Esophagus squamous epithelium (tissue), 5 donors: Measurements from ENCODE around the gene ITPR3. TPM values are rescaled to one million over a fixed set of nuclear protein-coding genes. Genes with fewer than 3 reads are reported as not detected.

Experiments used
- DNase-seq: peaks from one replicate; lab custom pipeline; 2025; lab: John Stamatoyannopoulos, UW
- H3K27ac ChIP-seq, 4 donors: fragments of 200-600 bp; sonication (generic); one replicate each; pipeline ENCODE4 v1.5.1; 2016 to 2019; ENCODE audit warnings: mild to moderate bottlenecking in 1 of 4
- H3K27me3 ChIP-seq, 4 donors: fragments of 200-600 bp; sonication (generic); 1 replicate in 3 of 4; 2 replicates in 1 of 4; pipeline versions ENCODE4 v1.5.1 to v1.6.0; 2017 to 2021; ENCODE audit warnings: antibody characterized with exemption in 1 of 4
- H3K36me3 ChIP-seq, 3 donors: fragments of 200-600 bp; sonication (generic); one replicate each; pipeline ENCODE4 v1.5.1; 2016 to 2019
- H3K4me1 ChIP-seq, 3 donors: fragments of 200-600 bp; sonication (generic); one replicate each; pipeline ENCODE4 v1.5.1; 2017 to 2019
- H3K4me3 ChIP-seq, 4 donors: fragments of 200-600 bp; sonication (generic); 1 replicate in 3 of 4; 2 replicates in 1 of 4; pipeline ENCODE4 v1.5.1; 2016 to 2019; ENCODE audit warnings: mild to moderate bottlenecking in 2 of 4, moderate library complexity in 1 of 4
- H3K9me3 ChIP-seq, 3 donors: fragments of 200-600 bp; sonication (generic); one replicate each; pipeline ENCODE4 v1.5.1; 2016 to 2019
- POLR2A ChIP-seq, 4 donors: fragments of 450-650 bp; IDR thresholded peaks; one replicate each; pipeline ENCODE4 v1.6.1; 2017; ENCODE audit warnings: antibody characterized with exemption in 4 of 4, mild to moderate bottlenecking in 4 of 4, moderate library complexity in 3 of 4
- WGBS, 2 donors: methylation state at CpG; one replicate each; pipeline ENCODE4 v1.1.5; 2018; 5-methylcytosine and 5-hydroxymethylcytosine counted together
- intact Hi-C: fragments of 100-400 bp; cut with DNase I; formaldehyde crosslinking; loops from one replicate; pipeline ENCODE4 v1.15.0; 2022
- total RNA-seq, 4 donors: library from RNA; depleted of rRNA; stranded (reverse); fragments of >200 nt; gene quantifications; one replicate each; pipeline ENCODE4 v1.1.0, GENCODE V29; 2016
- TF ChIP-seq, protein P1 (sequence below), 6 experiments: fragments of 450-650 bp in 4 of 6; fragments of 200-600 bp in 2 of 6; sonication (generic) in 2 of 6; IDR thresholded peaks; one replicate each; pipeline ENCODE4 v1.5.1; 2016 to 2019; ENCODE audit warnings: antibody characterized with exemption in 6 of 6, mild to moderate bottlenecking in 4 of 6, moderate library complexity in 4 of 6
- donor health status: DM: yes; HTN: yes; CAD: no.

ITPR3 gene
- total RNA-seq, 4 donors from 2014 or later: 21.8 to 39.2 (median 35.3) TPM

GRCh38 chr6:33698494-33698893 is 77.4 kb downstream of the ITPR3 start:
- H3K9me3 ChIP-seq: no peaks in the 10 kb centered on the region
- intact Hi-C loops: no loop called here
- 53 to 55% methylated on average over 8 to 9 of the region's 10 CpGs for WGBS, 2 donors
- H3K4me3 ChIP-seq: no peak overlapping the region
- peaks cover 2 to 42% (median 3%) of the 10 kb centered on the region in 3 donors for H3K36me3 ChIP-seq
- no peak for TF ChIP-seq POLR2A (IDR thresholded peaks at IDR 0.05)
- TF ChIP-seq, protein P1, sequence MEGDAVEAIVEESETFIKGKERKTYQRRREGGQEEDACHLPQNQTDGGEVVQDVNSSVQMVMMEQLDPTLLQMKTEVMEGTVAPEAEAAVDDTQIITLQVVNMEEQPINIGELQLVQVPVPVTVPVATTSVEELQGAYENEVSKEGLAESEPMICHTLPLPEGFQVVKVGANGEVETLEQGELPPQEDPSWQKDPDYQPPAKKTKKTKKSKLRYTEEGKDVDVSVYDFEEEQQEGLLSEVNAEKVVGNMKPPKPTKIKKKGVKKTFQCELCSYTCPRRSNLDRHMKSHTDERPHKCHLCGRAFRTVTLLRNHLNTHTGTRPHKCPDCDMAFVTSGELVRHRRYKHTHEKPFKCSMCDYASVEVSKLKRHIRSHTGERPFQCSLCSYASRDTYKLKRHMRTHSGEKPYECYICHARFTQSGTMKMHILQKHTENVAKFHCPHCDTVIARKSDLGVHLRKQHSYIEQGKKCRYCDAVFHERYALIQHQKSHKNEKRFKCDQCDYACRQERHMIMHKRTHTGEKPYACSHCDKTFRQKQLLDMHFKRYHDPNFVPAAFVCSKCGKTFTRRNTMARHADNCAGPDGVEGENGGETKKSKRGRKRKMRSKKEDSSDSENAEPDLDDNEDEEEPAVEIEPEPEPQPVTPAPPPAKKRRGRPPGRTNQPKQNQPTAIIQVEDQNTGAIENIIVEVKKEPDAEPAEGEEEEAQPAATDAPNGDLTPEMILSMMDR (IDR thresholded peaks at IDR 0.05): no peak
- no peak for DNase-seq
- peak overlapping the region; percentile 42 to 74 (median 59) for H3K27ac ChIP-seq
- no peaks in the 10 kb centered on the region for H3K27me3 ChIP-seq
- peaks cover 38 to 77% (median 67%) of the 10 kb centered on the region in 3 donors for H3K4me1 ChIP-seq

DNA sequence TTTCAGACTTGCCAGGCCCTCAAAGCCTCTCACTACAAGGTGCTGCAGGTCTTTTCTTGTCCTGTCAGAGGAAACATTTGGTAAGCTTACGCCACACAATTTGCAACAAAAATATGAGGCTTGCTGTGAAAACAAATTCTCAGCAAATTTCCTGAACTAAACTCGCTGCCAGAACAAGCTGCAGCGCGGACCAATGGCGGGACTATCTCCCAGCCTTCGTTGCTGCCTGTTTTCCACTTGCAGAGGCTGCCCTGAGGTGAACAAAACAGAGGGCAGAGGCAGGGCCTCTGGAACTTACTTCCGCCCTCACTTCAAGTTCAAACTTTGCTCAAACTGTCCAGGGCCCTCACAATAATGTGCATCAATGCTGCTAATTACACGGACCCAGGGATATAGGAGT is 78.0 kb downstream of the ITPR3 start:
- H3K4me3 ChIP-seq: no peak overlapping the region
- intact Hi-C loops: no loop called here
- 53 to 56% methylated on average over 7 to 8 of the region's 8 CpGs for WGBS, 2 donors
- H3K27me3 ChIP-seq: no peaks in the 10 kb centered on the region
- TF ChIP-seq, protein P1 (IDR thresholded peaks at IDR 0.05): no peak
- no peak for TF ChIP-seq POLR2A (IDR thresholded peaks at IDR 0.05)
- H3K4me1 ChIP-seq: peaks cover 34 to 70% (median 62%) of the 10 kb centered on the region in 3 donors
- peaks cover 0 to 38% (median 3%) of the 10 kb centered on the region in 3 donors for H3K36me3 ChIP-seq
- DNase-seq: no peak
- H3K9me3 ChIP-seq: no peaks in the 10 kb centered on the region
- H3K27ac ChIP-seq: peak overlapping the region; percentile 33 to 74 (median 52)

DNA sequence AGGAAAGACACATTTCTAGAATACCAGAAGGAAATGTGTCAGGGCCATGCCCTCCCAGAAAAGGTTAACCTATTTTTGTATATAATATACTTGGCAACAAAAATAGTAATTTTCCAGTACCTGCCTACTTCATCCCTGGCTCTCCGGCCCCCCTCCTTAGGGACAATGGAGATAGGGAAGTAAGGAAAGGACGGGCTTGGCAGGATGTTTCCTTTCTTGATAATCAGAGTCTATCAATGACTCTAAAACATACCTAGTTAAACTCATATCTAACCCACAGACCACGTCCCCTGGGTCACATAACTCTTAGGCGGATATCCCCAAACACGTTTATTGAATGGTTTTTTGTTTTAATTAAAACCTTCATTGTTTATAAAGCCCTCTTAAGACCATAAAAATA is 78.6 kb downstream of the ITPR3 start:
- Histone ChIP-seq H3K9me3 (no peaks in the 10 kb centered on the region), H3K27ac (peak overlapping the region; percentile 33 to 74 (median 52)), H3K27me3 (no peaks in the 10 kb centered on the region), H3K36me3 (peaks cover 0 to 42% (median 3%) of the 10 kb centered on the region in 3 donors), H3K4me1 (peaks cover 28 to 64% (median 56%) of the 10 kb centered on the region in 3 donors), H3K4me3 (no peak overlapping the region)
- TF ChIP-seq POLR2A (IDR thresholded peaks at IDR 0.05): no peak
- TF ChIP-seq, protein P1 (IDR thresholded peaks at IDR 0.05): no peak
- intact Hi-C loops: loop anchor here (5.0 kb wide), 1 partner anchor 112 kb away; no protein-coding TSS in a partner anchor
- DNase-seq: no peak
- 33 to 43% methylated on average over 5 of the region's 5 CpGs for WGBS, 2 donors

GRCh38 chr6:33700391-33701050 is 79.4 kb downstream of the ITPR3 start:
- H3K27me3 ChIP-seq: no peaks in the 10 kb centered on the region
- H3K4me3 ChIP-seq: no peak overlapping the region
- H3K4me1 ChIP-seq: peaks cover 20 to 56% (median 48%) of the 10 kb centered on the region in 3 donors
- H3K27ac ChIP-seq: peak overlapping the region; percentile 35 to 74 (median 56)
- TF ChIP-seq, protein P1 (IDR thresholded peaks at IDR 0.05): peak in 5 of 6 experiments; percentile 67 to 88 (median 76)
- no peak for TF ChIP-seq POLR2A (IDR thresholded peaks at IDR 0.05)
- H3K36me3 ChIP-seq: peaks cover 0 to 34% (median 3%) of the 10 kb centered on the region in 3 donors
- no peaks in the 10 kb centered on the region for H3K9me3 ChIP-seq
- DNase-seq: no peak
- WGBS, 2 donors: 35 to 47% methylated on average over 7 to 10 of the region's 10 CpGs
- intact Hi-C loops: loop anchor here (5.0 kb wide), 1 partner anchor 113 kb away; no protein-coding TSS in a partner anchor

GRCh38 chr6:33702345-33702977 is 81.3 kb downstream of the ITPR3 start:
- intact Hi-C loops: loop anchor here (5.0 kb wide), 1 partner anchor 115 kb away; no protein-coding TSS in a partner anchor
- TF ChIP-seq, protein P1 (IDR thresholded peaks at IDR 0.05): peak in 5 of 6 experiments; percentile 27 to 73 (median 46)
- no peak for TF ChIP-seq POLR2A (IDR thresholded peaks at IDR 0.05)
- WGBS, 2 donors: 50 to 69% methylated on average over 1 of the region's 1 CpG
- H3K4me3 ChIP-seq: no peak overlapping the region
- peaks cover 0 to 21% (median 3%) of the 10 kb centered on the region in 3 donors for H3K36me3 ChIP-seq
- H3K4me1 ChIP-seq: peaks cover 8 to 37% (median 29%) of the 10 kb centered on the region in 3 donors
- DNase-seq: no peak
- H3K27ac ChIP-seq: no peak overlapping the region
- H3K27me3 ChIP-seq: no peaks in the 10 kb centered on the region
- no peaks in the 10 kb centered on the region for H3K9me3 ChIP-seq
